ENCODE results near the gene FRMPD4.

Gene FRMPD4

DNA sequence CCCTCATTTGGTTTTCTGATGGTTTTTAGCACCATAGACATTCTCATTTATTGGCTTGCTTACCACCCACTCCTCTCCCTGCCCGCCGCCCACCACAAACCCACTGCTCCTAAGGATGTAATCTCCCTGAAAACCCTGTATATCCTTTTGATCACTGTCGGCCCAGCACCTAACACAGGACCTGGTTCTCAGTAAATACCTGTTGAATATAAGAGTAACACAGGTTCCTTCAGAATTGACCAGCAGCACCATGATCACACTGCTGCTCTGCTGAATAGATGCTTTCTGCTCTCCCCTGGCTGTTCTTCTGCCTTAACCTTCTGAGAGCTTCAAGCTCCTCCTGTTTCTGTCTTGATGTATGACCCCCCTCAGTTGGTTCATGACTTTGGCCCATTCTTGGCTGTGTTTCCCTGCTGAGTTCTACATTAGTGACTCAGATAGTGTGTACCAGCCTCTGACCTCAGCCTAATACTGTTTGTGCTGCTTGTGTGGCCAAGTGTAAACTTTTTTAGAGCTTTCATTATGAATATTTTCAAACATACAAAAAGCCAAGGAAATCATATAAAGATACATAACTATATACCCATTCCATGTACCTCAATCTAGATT, 265.3 kb downstream of the FRMPD4 start:
- DNase-seq (ENCODE audit: low read depth in 1 of 2, low spot score in 1 of 2): no peak
- in situ Hi-C loops (cut with HindIII; ENCODE audit: low pct_unique_long_range_greater_than_20kb, low sequenced_read_pairs): no loop called here
- no peak for TF ChIP-seq JUND (IDR thresholded peaks at IDR 0.05; ENCODE audit: low read depth)

DNA sequence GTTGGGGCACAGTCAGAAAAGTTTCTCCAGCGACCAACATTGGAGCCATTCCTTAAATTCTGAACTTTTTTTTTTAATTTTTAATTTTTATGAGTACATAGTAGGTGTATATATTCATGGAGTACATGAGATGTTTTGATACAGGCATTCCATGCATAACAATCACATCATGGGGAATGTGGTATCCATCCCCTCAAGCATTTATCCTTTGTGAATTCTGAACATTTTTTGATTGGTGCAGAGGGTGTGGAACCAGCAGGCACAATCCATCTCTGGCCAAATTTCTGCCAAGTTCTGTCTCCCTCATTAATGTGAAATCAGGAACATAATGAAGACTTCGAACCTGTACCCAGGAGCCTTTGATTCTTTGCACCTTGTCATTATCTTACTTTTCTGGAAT, 267.0 kb downstream of the FRMPD4 start:
- no peak for TF ChIP-seq JUND (IDR thresholded peaks at IDR 0.05; ENCODE audit: low read depth)
- DNase-seq (ENCODE audit: low read depth in 1 of 2, low spot score in 1 of 2): no peak
- in situ Hi-C loops (cut with HindIII; ENCODE audit: low pct_unique_long_range_greater_than_20kb, low sequenced_read_pairs): no loop called here

DNA sequence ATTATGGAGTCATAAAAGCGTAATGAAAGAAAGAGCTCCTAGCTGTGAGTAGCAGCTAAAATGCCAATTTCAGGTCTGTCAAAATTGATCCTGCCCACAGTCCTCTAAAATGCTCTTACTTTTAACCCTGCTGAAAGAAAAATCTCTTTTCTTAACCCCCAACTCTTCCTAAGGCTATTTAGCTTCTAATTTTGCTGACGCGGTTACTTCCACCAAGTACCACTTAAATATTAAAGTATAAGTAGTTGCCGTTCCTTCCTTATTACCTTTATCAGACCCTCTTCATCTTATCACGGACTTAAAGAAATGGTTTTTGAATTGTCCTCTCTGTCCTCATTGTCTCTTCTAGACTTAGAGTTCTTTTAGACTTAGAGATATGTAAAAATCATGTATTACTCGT, 272.2 kb downstream of the FRMPD4 start:
- TF ChIP-seq JUND (IDR thresholded peaks at IDR 0.05; ENCODE audit: low read depth): no peak
- in situ Hi-C loops (cut with HindIII; ENCODE audit: low pct_unique_long_range_greater_than_20kb, low sequenced_read_pairs): no loop called here
- DNase-seq (ENCODE audit: low read depth in 1 of 2, low spot score in 1 of 2): no peak

DNA sequence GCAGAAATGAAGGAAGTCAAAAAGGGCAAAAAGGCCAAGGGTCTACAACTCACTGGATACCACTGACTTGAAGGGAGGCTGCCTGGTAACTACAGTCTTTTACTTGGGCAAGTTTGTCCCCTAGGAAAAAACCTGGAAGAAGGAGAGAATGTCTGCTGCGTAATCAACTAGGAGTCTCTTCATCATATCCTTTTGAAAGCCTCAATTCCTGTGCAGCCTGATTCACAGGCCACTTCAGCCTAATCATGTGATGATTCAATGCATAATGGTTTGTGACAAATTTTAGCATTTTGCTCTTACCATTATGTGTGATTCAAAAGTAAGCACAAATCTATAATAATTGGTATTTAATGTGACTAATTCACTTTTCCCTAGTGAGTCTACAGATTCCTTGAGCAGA, 273.6 kb downstream of the FRMPD4 start:
- no peak for DNase-seq (ENCODE audit: low read depth in 1 of 2, low spot score in 1 of 2)
- in situ Hi-C loops (cut with HindIII; ENCODE audit: low pct_unique_long_range_greater_than_20kb, low sequenced_read_pairs): no loop called here
- TF ChIP-seq JUND (IDR thresholded peaks at IDR 0.05; ENCODE audit: low read depth): no peak

DNA sequence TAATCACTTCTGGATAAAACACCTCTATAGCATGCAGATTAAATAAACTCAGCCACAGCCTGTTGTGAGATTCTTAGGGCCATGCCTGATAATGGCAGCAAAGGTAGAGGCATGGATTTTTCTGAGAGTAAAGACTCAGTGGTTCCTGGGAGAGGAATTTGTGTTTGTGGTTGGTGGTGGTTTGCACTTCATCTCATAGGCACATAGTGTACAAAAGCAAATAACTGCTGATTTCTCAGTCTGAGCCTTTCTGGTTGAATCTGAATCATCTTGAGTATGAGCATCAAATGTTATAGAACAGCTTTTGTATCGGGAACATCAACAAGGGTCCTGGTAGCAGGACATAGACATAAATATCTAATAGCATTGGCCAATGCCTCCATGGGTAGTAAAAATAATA, 274.3 kb downstream of the FRMPD4 start:
- DNase-seq (ENCODE audit: low read depth in 1 of 2, low spot score in 1 of 2): no peak
- TF ChIP-seq JUND (IDR thresholded peaks at IDR 0.05; ENCODE audit: low read depth): no peak
- in situ Hi-C loops (cut with HindIII; ENCODE audit: low pct_unique_long_range_greater_than_20kb, low sequenced_read_pairs): no loop called here

DNA sequence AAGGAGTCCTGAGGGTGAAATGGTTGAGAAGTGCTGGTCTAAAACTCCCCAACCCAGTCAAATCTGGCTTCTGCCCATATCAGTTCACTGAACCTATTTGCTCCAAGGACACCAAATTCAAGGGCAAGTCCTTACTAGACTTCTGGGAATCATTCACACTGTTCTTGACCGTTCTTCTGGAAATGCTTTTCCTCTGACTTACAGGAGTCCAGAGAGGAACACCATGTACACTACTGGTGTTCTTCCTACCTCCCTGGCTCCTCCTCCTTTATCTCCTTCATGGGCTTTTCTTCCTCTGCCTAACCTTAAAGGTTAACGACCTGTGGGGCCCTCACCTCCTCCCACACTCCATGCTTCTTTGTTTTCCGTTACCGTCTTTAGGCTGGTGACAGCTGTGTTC, 281.3 kb downstream of the FRMPD4 start:
- no peak for TF ChIP-seq JUND (IDR thresholded peaks at IDR 0.05; ENCODE audit: low read depth)
- no peak for DNase-seq (ENCODE audit: low read depth in 1 of 2, low spot score in 1 of 2)
- in situ Hi-C loops (cut with HindIII; ENCODE audit: low pct_unique_long_range_greater_than_20kb, low sequenced_read_pairs): no loop called here

DNA sequence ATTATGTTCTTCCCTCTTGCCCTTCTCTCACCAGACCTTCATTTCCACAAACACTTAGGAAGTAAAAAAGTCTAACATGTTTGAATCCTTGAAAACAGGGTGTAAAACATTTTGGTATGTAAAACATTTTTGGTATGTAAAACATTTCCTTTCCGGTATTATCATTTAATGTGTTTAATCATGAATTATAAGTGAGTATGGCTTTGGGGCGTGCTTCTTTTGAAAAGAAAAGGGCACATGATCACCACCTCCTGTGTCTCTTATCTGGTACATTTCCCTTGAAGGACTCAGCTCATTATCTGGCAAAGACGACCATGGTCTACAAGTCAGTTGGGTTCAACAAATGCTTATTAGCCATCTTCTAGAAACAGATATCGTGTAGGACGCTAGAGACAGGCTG, 283.6 kb downstream of the FRMPD4 start:
- no peak for DNase-seq (ENCODE audit: low read depth in 1 of 2, low spot score in 1 of 2)
- in situ Hi-C loops (cut with HindIII; ENCODE audit: low pct_unique_long_range_greater_than_20kb, low sequenced_read_pairs): no loop called here

DNA sequence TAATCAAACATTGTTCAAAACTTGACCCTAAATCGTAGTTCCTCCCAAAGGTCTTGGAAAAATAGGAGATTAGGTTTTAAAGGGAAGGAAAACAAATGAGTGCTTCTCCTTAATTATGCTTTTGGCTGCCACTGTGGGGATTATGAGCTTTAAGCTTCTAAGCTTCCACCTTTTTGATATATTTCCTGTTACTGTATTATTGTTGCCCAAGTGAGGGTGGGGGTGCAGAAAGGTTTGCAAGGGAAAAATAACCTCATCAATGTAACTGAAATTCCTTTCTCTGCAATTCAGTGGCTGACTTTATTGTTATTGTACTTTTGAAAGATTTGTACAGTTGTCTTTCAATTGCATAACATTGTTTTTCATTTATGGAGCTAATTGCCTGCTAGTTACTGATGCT, 285.1 kb downstream of the FRMPD4 start:
- in situ Hi-C loops (cut with HindIII; ENCODE audit: low pct_unique_long_range_greater_than_20kb, low sequenced_read_pairs): no loop called here
- no peak for DNase-seq (ENCODE audit: low read depth in 1 of 2, low spot score in 1 of 2)
- TF ChIP-seq JUND (IDR thresholded peaks at IDR 0.05; ENCODE audit: low read depth): no peak

More for the DNA sequence above, 283.6 kb downstream of the FRMPD4 start:
- TF ChIP-seq JUND (IDR thresholded peaks at IDR 0.05; ENCODE audit: low read depth): no peak

DNA sequence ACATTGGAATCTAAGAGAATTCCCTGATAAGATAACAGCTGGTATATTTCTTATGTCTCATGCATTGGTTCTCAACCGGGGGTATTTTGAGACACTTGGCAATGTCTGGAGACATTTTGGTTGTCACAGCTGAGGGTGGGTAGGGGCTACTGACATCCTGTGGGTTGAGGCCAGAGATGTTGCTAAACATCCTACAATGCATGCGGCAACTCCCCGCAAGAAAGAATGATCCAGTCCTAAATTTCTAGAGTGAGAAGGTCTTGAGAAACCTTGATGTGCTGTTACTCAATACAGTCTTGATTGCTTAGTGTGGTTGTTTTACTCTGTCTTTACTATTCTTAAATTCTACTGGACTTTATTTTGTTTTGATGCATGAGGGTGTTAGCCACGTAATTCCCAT, 287.2 kb downstream of the FRMPD4 start:
- in situ Hi-C loops (cut with HindIII; ENCODE audit: low pct_unique_long_range_greater_than_20kb, low sequenced_read_pairs): no loop called here
- no peak for TF ChIP-seq JUND (IDR thresholded peaks at IDR 0.05; ENCODE audit: low read depth)
- no peak for DNase-seq (ENCODE audit: low read depth in 1 of 2, low spot score in 1 of 2)

DNA sequence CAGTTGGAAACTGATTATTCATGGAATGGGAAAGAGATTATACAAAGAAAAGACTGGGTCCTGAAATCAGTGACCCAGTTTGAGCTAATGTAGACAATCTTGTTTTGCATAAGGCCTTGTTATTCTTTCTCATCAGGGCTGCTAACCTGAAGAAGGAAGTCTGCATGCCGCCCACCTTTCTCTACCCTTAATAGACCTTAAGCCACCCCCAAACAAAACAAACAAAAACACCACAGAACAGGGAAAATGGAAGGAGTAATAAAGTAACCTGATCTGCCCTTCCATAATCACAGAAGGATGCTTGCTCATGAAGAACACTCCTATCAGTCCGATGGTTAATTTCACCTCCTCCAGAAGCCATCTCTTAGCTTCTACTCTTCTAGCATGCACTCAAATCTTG, 288.1 kb downstream of the FRMPD4 start:
- DNase-seq (ENCODE audit: low read depth in 1 of 2, low spot score in 1 of 2): no peak
- in situ Hi-C loops (cut with HindIII; ENCODE audit: low pct_unique_long_range_greater_than_20kb, low sequenced_read_pairs): no loop called here

DNA sequence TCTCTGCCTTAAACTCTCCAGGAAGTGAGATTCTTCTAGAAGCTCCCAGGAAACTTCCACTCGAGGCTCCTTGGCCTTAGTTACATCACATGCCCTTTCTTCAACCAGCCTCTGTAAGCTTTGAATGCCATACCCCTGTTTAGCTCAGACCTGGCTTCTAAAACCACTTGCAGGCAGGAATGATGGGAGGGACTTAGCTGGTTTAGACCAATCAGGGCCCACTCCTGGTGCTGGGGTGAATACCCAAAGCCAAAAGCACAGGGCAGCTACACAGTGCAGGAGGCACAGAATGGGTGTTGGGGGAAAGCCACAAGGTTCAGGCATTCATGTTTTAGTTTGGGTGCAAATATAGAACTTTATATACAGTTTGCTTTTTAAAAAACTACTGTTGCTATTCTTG, 296.2 kb downstream of the FRMPD4 start:
- DNase-seq (ENCODE audit: low read depth in 1 of 2, low spot score in 1 of 2): no peak

More for the DNA sequence above, 288.1 kb downstream of the FRMPD4 start:
- no peak for TF ChIP-seq JUND (IDR thresholded peaks at IDR 0.05; ENCODE audit: low read depth)

DNA sequence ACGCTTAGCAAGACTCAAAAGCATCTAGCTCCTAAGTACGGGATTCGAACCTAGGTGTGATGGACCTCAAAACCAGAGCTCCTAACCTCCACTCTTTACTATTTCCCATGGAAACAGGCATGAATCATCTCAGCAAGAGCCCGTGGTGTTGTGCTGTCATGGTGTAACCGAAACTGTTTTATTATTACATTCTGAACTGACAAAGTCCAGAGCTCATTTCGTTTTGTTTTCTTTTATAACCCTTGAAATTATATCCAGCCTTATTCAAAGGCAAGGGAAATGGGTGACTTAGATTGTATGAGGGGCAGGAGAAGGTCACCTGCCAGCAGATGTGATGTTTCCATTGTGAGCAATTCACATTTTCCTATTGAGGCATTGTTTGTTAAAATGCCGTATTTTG, 301.1 kb downstream of the FRMPD4 start:
- DNase-seq (ENCODE audit: low read depth in 1 of 2, low spot score in 1 of 2): no peak
- in situ Hi-C loops (cut with HindIII; ENCODE audit: low pct_unique_long_range_greater_than_20kb, low sequenced_read_pairs): no loop called here
- TF ChIP-seq JUND (IDR thresholded peaks at IDR 0.05; ENCODE audit: low read depth): no peak

More for the DNA sequence above, 296.2 kb downstream of the FRMPD4 start:
- TF ChIP-seq JUND (IDR thresholded peaks at IDR 0.05; ENCODE audit: low read depth): no peak
- in situ Hi-C loops (cut with HindIII; ENCODE audit: low pct_unique_long_range_greater_than_20kb, low sequenced_read_pairs): no loop called here

DNA sequence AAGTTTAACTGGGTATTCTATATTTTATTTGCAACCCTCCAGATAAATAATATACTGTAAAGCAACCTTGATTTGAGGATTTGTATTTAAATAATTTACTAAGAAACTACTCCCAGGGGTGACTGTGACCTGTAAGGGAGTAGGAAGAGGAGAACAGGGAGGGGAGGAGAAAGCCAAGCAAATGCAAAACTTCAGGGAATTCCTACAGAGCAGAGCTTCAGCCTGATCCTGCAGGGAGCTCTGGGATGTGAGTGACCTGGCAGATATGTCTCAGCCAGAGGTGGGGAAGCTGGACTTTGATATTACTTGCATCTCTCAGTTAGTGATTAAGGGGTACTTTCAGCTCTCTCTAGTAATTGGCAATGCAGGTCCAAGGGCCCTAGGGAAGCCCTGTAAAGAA, 302.0 kb downstream of the FRMPD4 start:
- TF ChIP-seq JUND (IDR thresholded peaks at IDR 0.05; ENCODE audit: low read depth): no peak
- in situ Hi-C loops (cut with HindIII; ENCODE audit: low pct_unique_long_range_greater_than_20kb, low sequenced_read_pairs): no loop called here
- no peak for DNase-seq (ENCODE audit: low read depth in 1 of 2, low spot score in 1 of 2)
